ENCODE data around the gene UBXN11.

UBXN11 gene

GRCh38 chr1:26306290-26307229, at the start of gene UBXN11:
UBXN11 (minus strand) TSS chr1:26306636; CDS start chr1:26302883, 3,753 bp downstream.
- DNase-seq = peak; percentile 83

- DNase-seq = no peak
Measured at GRCh38 chr1:26356106-26356505, 49.7 kb upstream of the UBXN11 start.

GRCh38 chr1:26354972-26355371, 48.5 kb upstream of the UBXN11 start:
- no peak for DNase-seq

- DNase-seq = no peak
Measured at GRCh38 chr1:26353976-26354820, 47.8 kb upstream of the UBXN11 start, which contains the start of gene CRYBG2. CRYBG2 (minus strand) TSS chr1:26354130; CDS start chr1:26346657, 7,473 bp downstream.

GRCh38 chr1:26353210-26353859, 46.9 kb upstream of the UBXN11 start:
- no peak for DNase-seq

- DNase-seq = no peak
Measured at GRCh38 chr1:26352338-26352679, 45.9 kb upstream of the UBXN11 start.

GRCh38 chr1:26351590-26352337, 45.3 kb upstream of the UBXN11 start:
- no peak for DNase-seq

GRCh38 chr1:26350701-26351589, 44.5 kb upstream of the UBXN11 start:
- DNase-seq = no peak

GRCh38 chr1:26350343-26350700, 43.9 kb upstream of the UBXN11 start:
- no peak for DNase-seq

GRCh38 chr1:26349877-26350244, 43.4 kb upstream of the UBXN11 start:
- DNase-seq = no peak

- no peak for DNase-seq
Measured at GRCh38 chr1:26349188-26349876, 42.9 kb upstream of the UBXN11 start.

GRCh38 chr1:26346274-26347033, 40.0 kb upstream of the UBXN11 start:
- no peak for DNase-seq

- DNase-seq = no peak
Measured at GRCh38 chr1:26345718-26346117, 39.3 kb upstream of the UBXN11 start.

- DNase-seq = no peak
Measured at GRCh38 chr1:26344147-26344920, 37.9 kb upstream of the UBXN11 start.

GRCh38 chr1:26340047-26340481, 33.6 kb upstream of the UBXN11 start:
- no peak for DNase-seq

GRCh38 chr1:26338670-26339069, 32.2 kb upstream of the UBXN11 start:
- DNase-seq = no peak

- no peak for DNase-seq
Measured at GRCh38 chr1:26337625-26338024, 31.2 kb upstream of the UBXN11 start.

- no peak for DNase-seq
Measured at GRCh38 chr1:26337206-26337535, 30.7 kb upstream of the UBXN11 start.

GRCh38 chr1:26336477-26337205, 30.2 kb upstream of the UBXN11 start:
- no peak for DNase-seq

Data from NCI-H1694 (cell line).